ENCODE results near the gene RFX2.
"Not testable (repeated sequence)": the region's sequence is repeated elsewhere in the genome, so short reads cannot be mapped to it uniquely, and the experiment has no call there.

Gene RFX2

DNA sequence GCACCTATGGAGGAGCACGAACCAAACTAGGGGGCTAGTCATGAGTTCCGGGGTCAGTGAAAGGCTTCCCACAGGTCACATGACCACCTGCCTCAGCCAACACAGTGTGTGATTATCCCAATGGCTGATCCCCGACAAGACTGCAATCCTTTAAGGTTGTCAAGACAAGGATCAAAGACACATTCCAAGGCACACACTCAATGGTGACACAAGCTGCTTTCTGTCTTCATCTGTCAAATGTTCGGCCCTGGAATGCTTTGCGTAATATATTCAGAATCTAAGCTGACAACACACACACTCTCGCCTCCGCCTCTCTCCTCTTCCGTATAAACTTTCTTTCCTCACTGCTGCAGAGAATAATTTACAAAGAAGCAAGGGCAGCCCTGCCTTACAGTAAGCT lies 144.1 kb downstream of the RFX2 start:
- no peak overlapping the region for H3K9ac ChIP-seq
- no peaks in the 10 kb centered on the region for H3K36me3 ChIP-seq (ENCODE audit: insufficient read depth)
- H3K27me3 ChIP-seq (ENCODE audit: insufficient read depth, low read depth) = no peaks in the 10 kb centered on the region
- no peak overlapping the region for H3K4me2 ChIP-seq
- no peak overlapping the region for H3K27ac ChIP-seq
- H3K4me1 ChIP-seq (ENCODE audit: low read depth, poor library complexity, severe bottlenecking) = peaks cover 21% of the 10 kb centered on the region
- no peak overlapping the region for H2AFZ ChIP-seq (ENCODE audit: low read depth)
- peaks cover 9% of the 10 kb centered on the region; the same call in 1 of the 2 replicates for H4K20me1 ChIP-seq (ENCODE audit: insufficient read depth)
- H3K79me2 ChIP-seq (ENCODE audit: insufficient read depth, low read depth) = peaks cover 89% of the 10 kb centered on the region
- TF ChIP-seq, protein P1, sequence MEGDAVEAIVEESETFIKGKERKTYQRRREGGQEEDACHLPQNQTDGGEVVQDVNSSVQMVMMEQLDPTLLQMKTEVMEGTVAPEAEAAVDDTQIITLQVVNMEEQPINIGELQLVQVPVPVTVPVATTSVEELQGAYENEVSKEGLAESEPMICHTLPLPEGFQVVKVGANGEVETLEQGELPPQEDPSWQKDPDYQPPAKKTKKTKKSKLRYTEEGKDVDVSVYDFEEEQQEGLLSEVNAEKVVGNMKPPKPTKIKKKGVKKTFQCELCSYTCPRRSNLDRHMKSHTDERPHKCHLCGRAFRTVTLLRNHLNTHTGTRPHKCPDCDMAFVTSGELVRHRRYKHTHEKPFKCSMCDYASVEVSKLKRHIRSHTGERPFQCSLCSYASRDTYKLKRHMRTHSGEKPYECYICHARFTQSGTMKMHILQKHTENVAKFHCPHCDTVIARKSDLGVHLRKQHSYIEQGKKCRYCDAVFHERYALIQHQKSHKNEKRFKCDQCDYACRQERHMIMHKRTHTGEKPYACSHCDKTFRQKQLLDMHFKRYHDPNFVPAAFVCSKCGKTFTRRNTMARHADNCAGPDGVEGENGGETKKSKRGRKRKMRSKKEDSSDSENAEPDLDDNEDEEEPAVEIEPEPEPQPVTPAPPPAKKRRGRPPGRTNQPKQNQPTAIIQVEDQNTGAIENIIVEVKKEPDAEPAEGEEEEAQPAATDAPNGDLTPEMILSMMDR (conservative IDR thresholded peaks at IDR 0.05; ENCODE audit: low read depth, low read length) = no peak
- H3K4me3 ChIP-seq (IDR thresholded peaks at IDR 0.05; ENCODE audit: insufficient read depth, low read depth, low read length) = no peak overlapping the region

- Histone ChIP-seq H3K9ac (no peak overlapping the region), H3K4me1 (ENCODE audit: low read depth, poor library complexity, severe bottlenecking) (peaks cover 16% of the 10 kb centered on the region), H3K79me2 (ENCODE audit: insufficient read depth, low read depth) (peaks cover 88% of the 10 kb centered on the region), H3K27ac (no peak overlapping the region), H3K4me2 (no peak overlapping the region), H3K27me3 (ENCODE audit: insufficient read depth, low read depth) (no peaks in the 10 kb centered on the region), H4K20me1 (ENCODE audit: insufficient read depth) (peaks cover 9% of the 10 kb centered on the region; the same call in 1 of the 2 replicates), H3K4me3 (IDR thresholded peaks at IDR 0.05; ENCODE audit: insufficient read depth, low read depth, low read length) (no peak overlapping the region), H2AFZ (ENCODE audit: low read depth) (no peak overlapping the region), H3K36me3 (ENCODE audit: insufficient read depth) (no peaks in the 10 kb centered on the region)
- TF ChIP-seq, protein P1 (conservative IDR thresholded peaks at IDR 0.05; ENCODE audit: low read depth, low read length) = no peak
Observed at GRCh38 chr19:5964816-5965565, 145.3 kb downstream of the RFX2 start.

GRCh38 chr19:5963855-5964254 lies 146.4 kb downstream of the RFX2 start:
- no peaks in the 10 kb centered on the region for H3K27me3 ChIP-seq (ENCODE audit: insufficient read depth, low read depth)
- no peak overlapping the region for H3K4me3 ChIP-seq (IDR thresholded peaks at IDR 0.05; ENCODE audit: insufficient read depth, low read depth, low read length)
- no peak overlapping the region for H3K9ac ChIP-seq
- H3K79me2 ChIP-seq (ENCODE audit: insufficient read depth, low read depth) = peaks cover 85% of the 10 kb centered on the region
- no peak overlapping the region for H2AFZ ChIP-seq (ENCODE audit: low read depth)
- H3K4me1 ChIP-seq (ENCODE audit: low read depth, poor library complexity, severe bottlenecking) = peaks cover 16% of the 10 kb centered on the region
- no peak overlapping the region for H3K4me2 ChIP-seq
- H3K36me3 ChIP-seq (ENCODE audit: insufficient read depth) = no peaks in the 10 kb centered on the region
- H4K20me1 ChIP-seq (ENCODE audit: insufficient read depth) = peaks cover 9% of the 10 kb centered on the region; the same call in 1 of the 2 replicates
- TF ChIP-seq, protein P1 (conservative IDR thresholded peaks at IDR 0.05; ENCODE audit: low read depth, low read length) = no peak
- no peak overlapping the region for H3K27ac ChIP-seq

- H3K27me3 ChIP-seq (ENCODE audit: insufficient read depth, low read depth); H3K4me3 ChIP-seq (IDR thresholded peaks at IDR 0.05; ENCODE audit: insufficient read depth, low read depth, low read length); H2AFZ ChIP-seq (ENCODE audit: low read depth); H3K4me2 ChIP-seq; H4K20me1 ChIP-seq (ENCODE audit: insufficient read depth); H3K36me3 ChIP-seq (ENCODE audit: insufficient read depth); H3K9ac ChIP-seq; H3K27ac ChIP-seq: not testable (repeated sequence)
- Histone ChIP-seq H3K4me1 (ENCODE audit: low read depth, poor library complexity, severe bottlenecking) (peaks cover 12% of the 10 kb centered on the region), H3K79me2 (ENCODE audit: insufficient read depth, low read depth) (peaks cover 90% of the 10 kb centered on the region)
Observed at GRCh38 chr19:5963259-5963658, 147.0 kb downstream of the RFX2 start.

Data from KMS-11 (cell line).